Measurements from ENCODE around the gene TMPRSS11B. TPM values are rescaled to one million over a fixed set of nuclear protein-coding genes. Genes with fewer than 3 reads are reported as not detected.
"Not testable (repeated sequence)": the region's sequence is repeated elsewhere in the genome, so short reads cannot be mapped to it uniquely, and the experiment has no call there.

TMPRSS11B gene
- total RNA-seq: under 1 TPM in 2 of 8 experiments, not detected in 6; 0.08 to 0.19 TPM

DNA sequence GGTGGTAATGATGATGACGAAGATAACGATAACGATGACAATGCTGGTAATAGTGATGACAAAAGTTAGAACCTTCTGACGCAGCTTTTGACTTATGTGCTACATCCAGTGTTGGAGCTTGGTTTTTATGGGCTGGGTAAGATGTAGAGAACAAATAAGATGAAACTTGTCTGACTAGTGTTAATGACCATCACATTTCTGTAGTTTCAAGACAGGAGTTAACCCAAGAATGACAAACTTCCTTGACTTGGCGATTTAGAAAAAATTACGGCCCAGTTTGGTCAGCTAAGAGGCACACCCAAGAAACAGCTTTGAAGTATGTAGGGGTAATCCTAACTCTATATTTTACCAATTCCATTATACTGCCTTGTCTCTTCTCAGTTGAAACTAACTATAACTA, at the start of gene TMPRSS11B:
TSS of gene TMPRSS11B (minus strand) at position 101 of the 400 bp plus-strand sequence. CDS start 136 bp downstream, outside the sequence.
- in situ Hi-C loops (cut with MboI; ENCODE audit: low pct_unique_long_range_greater_than_20kb in 2 of 9, low sequenced_read_pairs in 9 of 9, unreplicated experiment in 9 of 9): no loop called here
- Histone ChIP-seq H3K27ac (no peak within 1 kb of the TSS), H3K4me1 (replicated peaks in 1 of 2) (no peaks in the 10 kb centered on the region), H3K4me3 (no peak within 1 kb of the TSS)
- 62 to 100% (median 91%) methylated on average over 2 to 6 of the region's 6 CpGs; no CpG with 5 or more reads in 1 of the 10 experiments for WGBS, 10 experiments
- ATAC-seq (replicated peaks in 6 of 8): no peak

GRCh38 chr4:68291256-68291655, 45.8 kb upstream of the TMPRSS11B start:
- in situ Hi-C loops (cut with MboI; ENCODE audit: low pct_unique_long_range_greater_than_20kb in 2 of 9, low sequenced_read_pairs in 9 of 9, unreplicated experiment in 9 of 9): no loop called here
- Histone ChIP-seq H3K27ac (no peak overlapping the region), H3K4me1 (replicated peaks in 1 of 2) (no peaks in the 10 kb centered on the region), H3K4me3 (no peak overlapping the region)
- no peak for ATAC-seq (replicated peaks in 6 of 8)
- WGBS, 10 experiments: 11 to 100% (median 83%) methylated on average over 1 of the region's 1 CpG; no CpG with 5 or more reads in 5 of the 10 experiments

DNA sequence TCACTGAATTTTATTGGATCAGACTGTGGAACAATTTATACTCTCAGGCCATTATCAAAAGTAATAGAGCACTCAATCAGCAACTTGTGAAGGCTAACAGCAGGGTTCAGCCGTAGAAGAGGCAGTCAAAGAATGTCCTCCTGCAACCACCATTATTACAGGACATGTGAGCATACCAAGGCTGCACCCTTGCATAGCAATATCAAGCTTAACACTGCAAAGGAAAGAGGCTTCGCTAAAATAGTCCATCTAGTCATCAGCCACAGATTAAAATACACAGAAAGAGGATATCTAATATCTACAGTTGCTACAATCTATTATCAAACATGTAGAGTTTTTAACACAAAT, 42.9 kb upstream of the TMPRSS11B start:
- peak in 3 of 8 experiments; percentile 29 to 60 (median 39) for ATAC-seq (replicated peaks in 6 of 8)
- Histone ChIP-seq H3K4me1 (replicated peaks in 1 of 2) (no peaks in the 10 kb centered on the region), H3K27ac (no peak overlapping the region), H3K4me3 (no peak overlapping the region)
- in situ Hi-C loops (cut with MboI; ENCODE audit: low pct_unique_long_range_greater_than_20kb in 2 of 9, low sequenced_read_pairs in 9 of 9, unreplicated experiment in 9 of 9): no loop called here
- 10 to 83% (median 44%) methylated on average over 1 to 2 of the region's 2 CpGs; no CpG with 5 or more reads in 3 of the 10 experiments for WGBS, 10 experiments

GRCh38 chr4:68287704-68288392, 42.4 kb upstream of the TMPRSS11B start:
- 21 to 75% (median 54%) methylated on average over 1 to 3 of the region's 3 CpGs; no CpG with 5 or more reads in 2 of the 10 experiments for WGBS, 10 experiments
- ATAC-seq (replicated peaks in 6 of 8): peak in 3 of 8 experiments; percentile 13 to 73 (median 71)
- H3K27ac ChIP-seq: no peak overlapping the region
- in situ Hi-C loops (cut with MboI; ENCODE audit: low pct_unique_long_range_greater_than_20kb in 2 of 9, low sequenced_read_pairs in 9 of 9, unreplicated experiment in 9 of 9): no loop called here
- H3K4me3 ChIP-seq: no peak overlapping the region
- H3K4me1 ChIP-seq (replicated peaks in 1 of 2): no peaks in the 10 kb centered on the region

GRCh38 chr4:68283714-68284113, 38.2 kb upstream of the TMPRSS11B start:
- WGBS, 10 experiments: 39 to 100% (median 89%) methylated on average over 3 of the region's 3 CpGs
- no peak overlapping the region for H3K27ac ChIP-seq
- no peak overlapping the region for H3K4me3 ChIP-seq
- no peaks in the 10 kb centered on the region for H3K4me1 ChIP-seq (replicated peaks in 1 of 2)
- ATAC-seq (replicated peaks in 6 of 8): no peak
- in situ Hi-C loops (cut with MboI; ENCODE audit: low pct_unique_long_range_greater_than_20kb in 2 of 9, low sequenced_read_pairs in 9 of 9, unreplicated experiment in 9 of 9): no loop called here

GRCh38 chr4:68283095-68283494, 37.6 kb upstream of the TMPRSS11B start:
- H3K4me3 ChIP-seq: no peak overlapping the region
- H3K27ac ChIP-seq: no peak overlapping the region
- 50 to 100% (median 100%) methylated on average over 1 to 2 of the region's 2 CpGs; no CpG with 5 or more reads in 3 of the 10 experiments for WGBS, 10 experiments
- in situ Hi-C loops (cut with MboI; ENCODE audit: low pct_unique_long_range_greater_than_20kb in 2 of 9, low sequenced_read_pairs in 9 of 9, unreplicated experiment in 9 of 9): no loop called here
- no peak for ATAC-seq (replicated peaks in 6 of 8)
- no peaks in the 10 kb centered on the region for H3K4me1 ChIP-seq (replicated peaks in 1 of 2)

- H3K4me3 ChIP-seq; H3K27ac ChIP-seq; ATAC-seq (replicated peaks in 6 of 8); H3K4me1 ChIP-seq (replicated peaks in 1 of 2); in situ Hi-C loops (cut with MboI; ENCODE audit: low pct_unique_long_range_greater_than_20kb in 2 of 9, low sequenced_read_pairs in 9 of 9, unreplicated experiment in 9 of 9): not testable (repeated sequence)
- 56 to 100% (median 84%) methylated on average over 1 to 8 of the region's 10 CpGs for WGBS, 10 experiments
These were observed 36.6 kb upstream of the TMPRSS11B start for GRCh38 chr4:68281796-68282740.

DNA sequence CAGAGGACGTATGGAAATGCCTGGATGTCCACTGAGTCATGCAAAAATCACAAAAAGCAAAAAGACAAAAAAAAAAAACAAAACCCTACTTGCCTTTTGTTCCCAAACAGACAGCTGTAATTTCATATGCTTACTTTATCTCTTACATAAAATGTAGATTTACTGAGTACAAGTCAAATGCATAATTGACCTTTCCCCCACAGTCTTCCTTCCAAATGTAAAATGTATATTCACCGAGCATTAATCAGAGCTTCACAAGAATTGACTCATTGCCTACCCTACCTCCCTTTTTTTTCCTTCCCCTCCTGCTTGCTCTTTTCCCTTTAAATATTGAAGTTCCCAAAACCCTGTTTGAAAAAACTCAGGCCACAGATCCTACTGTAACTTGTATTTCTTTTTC, 32.5 kb upstream of the TMPRSS11B start:
- Histone ChIP-seq H3K4me1 (replicated peaks in 1 of 2) (peaks cover 2 to 4% of the 10 kb centered on the region in 2 donors), H3K4me3 (no peak overlapping the region), H3K27ac (no peak overlapping the region)
- peak in 3 of 8 experiments; percentile 57 to 71 (median 68) for ATAC-seq (replicated peaks in 6 of 8)
- WGBS, 10 experiments: 0 to 94% (median 50%) methylated on average over 1 to 2 of the region's 2 CpGs; no CpG with 5 or more reads in 1 of the 10 experiments
- in situ Hi-C loops (cut with MboI; ENCODE audit: low pct_unique_long_range_greater_than_20kb in 2 of 9, low sequenced_read_pairs in 9 of 9, unreplicated experiment in 9 of 9): loop anchor here in 1 of 9 experiments (10.0 kb wide), 1 partner anchor 97 kb away; no protein-coding TSS in a partner anchor

GRCh38 chr4:68277627-68278026, 32.1 kb upstream of the TMPRSS11B start:
- no peak overlapping the region for H3K27ac ChIP-seq
- ATAC-seq (replicated peaks in 6 of 8): peak in 3 of 8 experiments; percentile 83 to 89 (median 86)
- H3K4me1 ChIP-seq (replicated peaks in 1 of 2): peaks cover 4 to 5% of the 10 kb centered on the region in 2 donors
- in situ Hi-C loops (cut with MboI; ENCODE audit: low pct_unique_long_range_greater_than_20kb in 2 of 9, low sequenced_read_pairs in 9 of 9, unreplicated experiment in 9 of 9): loop anchor here in 1 of 9 experiments (10.0 kb wide), 1 partner anchor 97 kb away; no protein-coding TSS in a partner anchor
- no peak overlapping the region for H3K4me3 ChIP-seq
- 0 to 70% (median 56%) methylated on average over 1 to 2 of the region's 2 CpGs; no CpG with 5 or more reads in 3 of the 10 experiments for WGBS, 10 experiments

GRCh38 chr4:68272860-68273259, 27.4 kb upstream of the TMPRSS11B start:
- no peak overlapping the region for H3K27ac ChIP-seq
- in situ Hi-C loops (cut with MboI; ENCODE audit: low pct_unique_long_range_greater_than_20kb in 2 of 9, low sequenced_read_pairs in 9 of 9, unreplicated experiment in 9 of 9): loop anchor here in 2 of 9 experiments (10.0 to 25.0 kb wide), 2 partner anchors 102 to 114 kb away; no protein-coding TSS in a partner anchor

DNA sequence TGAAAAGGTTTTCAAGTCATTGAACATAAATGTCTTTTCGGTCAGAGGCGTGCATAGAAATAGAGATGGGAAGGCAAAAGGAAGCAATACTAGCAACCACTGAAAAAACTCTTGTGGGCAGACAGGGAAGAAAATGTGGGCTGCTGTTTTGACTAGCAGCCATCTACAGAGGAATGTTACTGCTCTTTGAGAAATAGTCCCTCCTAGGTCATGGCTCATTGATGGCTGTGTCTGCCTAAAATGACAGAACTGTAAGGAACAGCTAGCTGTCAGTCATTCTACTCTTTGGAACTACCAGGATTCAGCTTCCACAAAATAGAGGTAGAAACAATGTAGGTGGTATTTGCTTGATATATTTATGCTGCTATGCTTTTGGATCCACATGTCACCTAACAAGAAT, 26.9 kb upstream of the TMPRSS11B start:
- ATAC-seq (replicated peaks in 6 of 8): peak in 4 of 8 experiments; percentile 26 to 47 (median 35)
- in situ Hi-C loops (cut with MboI; ENCODE audit: low pct_unique_long_range_greater_than_20kb in 2 of 9, low sequenced_read_pairs in 9 of 9, unreplicated experiment in 9 of 9): loop anchor here in 2 of 9 experiments (10.0 to 25.0 kb wide), 2 partner anchors 102 to 115 kb away; no protein-coding TSS in a partner anchor
- H3K4me3 ChIP-seq: peak overlapping the region in 2 of 5 donors; percentile 11 to 19
- 10 to 75% (median 52%) methylated on average over 1 to 2 of the region's 2 CpGs; no CpG with 5 or more reads in 3 of the 10 experiments for WGBS, 10 experiments
- peaks cover 4 to 5% of the 10 kb centered on the region in 2 donors for H3K4me1 ChIP-seq (replicated peaks in 1 of 2)
- no peak overlapping the region for H3K27ac ChIP-seq

More at GRCh38 chr4:68272860-68273259, 27.4 kb upstream of the TMPRSS11B start:
- Histone ChIP-seq H3K4me1 (replicated peaks in 1 of 2) (peaks cover 4 to 5% of the 10 kb centered on the region in 2 donors), H3K4me3 (no peak overlapping the region)
- peak in 1 of 8 experiments; percentile 28 for ATAC-seq (replicated peaks in 6 of 8)
- WGBS, 10 experiments: 0 to 71% (median 44%) methylated on average over 1 to 2 of the region's 2 CpGs; no CpG with 5 or more reads in 3 of the 10 experiments

GRCh38 chr4:68271851-68272357, 26.4 kb upstream of the TMPRSS11B start:
- Histone ChIP-seq H3K4me3 (peak overlapping the region in 2 of 5 donors; percentile 11 to 19), H3K4me1 (replicated peaks in 1 of 2) (peaks cover 4 to 5% of the 10 kb centered on the region in 2 donors), H3K27ac (no peak overlapping the region)
- in situ Hi-C loops (cut with MboI; ENCODE audit: low pct_unique_long_range_greater_than_20kb in 2 of 9, low sequenced_read_pairs in 9 of 9, unreplicated experiment in 9 of 9): loop anchor here in 2 of 9 experiments (10.0 to 25.0 kb wide), 2 partner anchors 103 to 115 kb away; no protein-coding TSS in a partner anchor
- peak in 6 of 8 experiments; percentile 44 to 88 (median 62) for ATAC-seq (replicated peaks in 6 of 8)
- WGBS, 10 experiments: 0 to 51% (median 16%) methylated on average over 1 to 11 of the region's 11 CpGs
